T-helper 9 cell (primary cell): ENCODE results near the gene RALGDS.

Experiments
- DNase-seq: peaks from one replicate; pipeline ENCODE4 v3.0.0-alpha.2; 2020

Gene RALGDS

DNA sequence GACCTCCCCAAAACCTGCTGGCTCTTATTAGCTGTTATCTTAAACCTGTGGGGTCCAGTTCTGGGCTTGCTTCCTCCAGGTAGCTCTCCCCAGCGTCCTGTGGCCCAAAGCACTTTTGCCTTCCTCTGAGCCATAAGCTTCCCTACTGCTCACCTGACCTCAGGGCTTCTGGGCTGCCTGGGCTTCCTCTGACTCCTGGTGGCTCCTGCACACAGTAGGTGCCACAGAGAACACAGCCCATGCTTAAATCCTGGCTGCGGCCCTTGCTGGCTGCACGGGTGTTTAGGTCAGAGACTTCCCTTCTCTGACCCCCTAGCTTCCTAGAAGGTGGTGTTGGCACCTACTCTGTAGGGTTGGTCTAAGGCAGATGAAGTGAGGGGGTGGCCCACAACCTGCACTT is 2.5 kb downstream of the RALGDS start:
- DNase-seq: no peak

DNA sequence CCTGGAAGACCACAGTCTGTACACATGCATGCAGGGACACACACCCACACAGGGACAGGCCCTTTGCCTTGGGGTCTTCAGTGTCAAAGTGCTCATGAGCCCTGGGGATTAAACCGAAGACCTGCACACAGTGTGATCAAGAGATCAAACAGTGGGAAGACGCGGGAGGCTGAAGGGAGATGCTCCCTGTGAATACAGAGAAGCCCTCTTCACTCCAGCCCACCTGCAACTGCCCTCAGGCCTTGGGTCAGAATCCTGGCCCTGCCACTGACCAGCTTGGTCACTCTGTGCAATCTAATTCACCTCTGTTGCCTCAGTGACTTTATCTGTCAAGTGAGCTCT is 2.9 kb downstream of the RALGDS start:
- DNase-seq: no peak

DNA sequence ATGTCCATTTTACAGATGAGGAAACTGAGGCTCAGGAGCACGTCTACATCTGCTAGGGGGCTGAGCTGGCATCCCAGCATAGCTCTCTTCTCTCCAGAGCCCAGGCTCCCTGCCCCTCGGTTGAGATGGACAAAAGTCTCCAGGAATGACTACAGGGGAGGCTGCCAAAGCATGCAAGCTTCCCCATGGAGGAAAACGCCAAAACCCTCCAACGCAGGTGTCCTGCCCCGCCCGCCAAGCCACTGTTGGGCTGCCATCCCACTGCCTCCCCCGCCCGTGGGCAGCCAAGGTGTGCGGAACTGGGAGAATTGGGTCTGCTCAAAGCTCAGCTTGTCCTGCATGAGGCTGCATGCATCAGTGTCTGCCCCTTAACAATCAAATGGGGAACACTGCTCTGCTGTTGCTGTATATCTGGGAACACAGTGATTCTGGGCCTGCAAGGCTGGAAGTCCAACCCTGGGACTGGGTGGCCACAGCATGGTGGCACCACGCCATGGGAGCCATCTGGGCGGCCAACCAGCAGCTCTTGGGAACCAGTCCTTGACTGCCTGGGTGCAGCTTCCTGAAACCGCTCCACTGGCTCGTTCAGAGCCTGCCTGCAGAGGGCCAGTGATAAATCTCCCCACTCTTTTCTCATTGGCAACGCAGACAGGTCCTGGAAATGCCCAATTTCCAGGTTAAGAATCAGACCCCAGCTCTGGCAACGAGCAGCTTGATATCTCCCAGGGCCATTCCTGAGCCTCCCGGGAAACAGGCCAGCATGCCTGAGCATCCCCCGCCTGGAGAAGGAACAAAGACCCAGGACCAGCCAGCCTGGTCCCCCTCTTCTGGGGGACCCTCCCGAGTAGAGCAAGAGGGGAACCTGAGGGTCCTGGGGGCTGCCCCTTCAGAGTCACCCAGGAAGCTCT is 3.5 kb downstream of the RALGDS start:
- DNase-seq: no peak

DNA sequence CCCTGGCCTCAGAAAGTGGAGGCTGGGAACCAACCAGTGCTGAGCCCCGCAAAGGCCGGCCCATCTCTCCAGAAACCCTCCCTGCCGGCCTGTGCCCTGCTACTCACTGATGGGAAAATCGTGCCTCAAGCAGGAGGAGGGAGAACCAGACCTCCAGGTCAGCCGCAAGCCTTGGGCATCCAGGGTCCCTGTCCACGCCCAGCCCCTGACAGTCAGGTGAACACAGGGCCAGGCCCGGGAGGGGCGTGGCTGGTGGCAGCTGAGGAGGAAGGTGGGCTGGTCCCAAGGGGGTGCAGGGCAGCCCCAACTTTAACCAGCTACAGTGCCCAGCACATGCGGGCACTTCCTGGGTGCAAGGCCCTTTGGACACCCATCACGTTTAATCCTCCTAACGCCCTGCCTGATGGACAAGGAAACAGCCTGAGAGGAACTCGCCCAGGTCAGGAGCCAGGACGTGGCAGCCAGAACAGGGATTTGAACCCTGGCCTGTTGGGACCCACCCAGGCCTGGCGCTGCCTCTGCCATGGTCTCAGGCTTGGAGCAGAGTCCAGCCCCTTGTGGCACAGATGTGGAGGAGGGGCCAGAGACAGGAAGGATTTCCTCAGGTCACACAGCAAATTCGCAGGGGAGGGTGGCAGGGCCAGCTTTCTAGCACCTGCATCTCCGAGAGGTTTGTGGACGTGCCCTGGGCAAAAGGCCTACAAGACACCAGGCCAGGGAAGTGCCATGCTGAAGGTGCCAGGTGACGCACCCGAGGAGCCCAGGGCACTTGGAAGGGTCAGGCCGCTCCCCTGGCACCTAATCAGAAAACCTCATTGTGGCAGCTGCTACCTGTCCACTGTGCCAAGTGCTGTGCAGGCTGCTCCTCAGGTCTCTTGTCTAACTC is 4.5 kb downstream of the RALGDS start:
- DNase-seq: no peak

DNA sequence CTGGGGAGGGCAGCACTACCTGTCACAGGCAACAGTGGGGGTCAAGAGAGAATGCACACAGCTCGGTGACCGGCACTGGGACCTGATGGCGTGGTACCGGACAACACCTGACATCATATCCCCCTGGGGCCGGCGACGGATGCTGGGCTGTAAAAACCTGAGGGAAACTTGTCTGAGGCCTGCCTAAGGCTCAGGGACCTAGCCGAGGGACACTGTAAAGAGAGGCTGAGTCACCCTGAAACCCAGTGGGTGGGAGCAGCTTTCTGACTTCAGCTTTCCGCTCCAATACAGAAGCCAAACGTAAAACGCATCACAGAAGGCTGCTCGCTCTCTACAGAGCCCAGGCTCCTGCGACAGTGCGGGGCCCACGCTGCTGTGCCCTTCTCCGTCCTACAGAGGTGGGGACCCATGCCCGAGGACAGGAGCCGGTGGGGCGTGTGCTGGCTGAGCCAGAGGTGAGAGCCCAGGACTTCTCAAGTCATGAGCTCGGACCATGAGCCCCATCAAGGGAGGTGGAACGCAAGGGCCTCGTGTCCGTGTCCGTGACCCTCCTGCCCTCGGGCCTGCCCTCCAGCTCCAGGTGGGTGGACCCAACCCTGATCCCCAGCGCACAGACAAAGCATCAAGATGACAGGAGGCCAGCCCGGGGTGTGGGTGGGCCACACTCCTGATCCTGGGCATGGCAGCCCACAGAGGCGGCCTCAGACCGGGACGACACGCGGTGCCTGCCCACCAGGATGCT is 5.3 kb downstream of the RALGDS start:
- DNase-seq: no peak

DNA sequence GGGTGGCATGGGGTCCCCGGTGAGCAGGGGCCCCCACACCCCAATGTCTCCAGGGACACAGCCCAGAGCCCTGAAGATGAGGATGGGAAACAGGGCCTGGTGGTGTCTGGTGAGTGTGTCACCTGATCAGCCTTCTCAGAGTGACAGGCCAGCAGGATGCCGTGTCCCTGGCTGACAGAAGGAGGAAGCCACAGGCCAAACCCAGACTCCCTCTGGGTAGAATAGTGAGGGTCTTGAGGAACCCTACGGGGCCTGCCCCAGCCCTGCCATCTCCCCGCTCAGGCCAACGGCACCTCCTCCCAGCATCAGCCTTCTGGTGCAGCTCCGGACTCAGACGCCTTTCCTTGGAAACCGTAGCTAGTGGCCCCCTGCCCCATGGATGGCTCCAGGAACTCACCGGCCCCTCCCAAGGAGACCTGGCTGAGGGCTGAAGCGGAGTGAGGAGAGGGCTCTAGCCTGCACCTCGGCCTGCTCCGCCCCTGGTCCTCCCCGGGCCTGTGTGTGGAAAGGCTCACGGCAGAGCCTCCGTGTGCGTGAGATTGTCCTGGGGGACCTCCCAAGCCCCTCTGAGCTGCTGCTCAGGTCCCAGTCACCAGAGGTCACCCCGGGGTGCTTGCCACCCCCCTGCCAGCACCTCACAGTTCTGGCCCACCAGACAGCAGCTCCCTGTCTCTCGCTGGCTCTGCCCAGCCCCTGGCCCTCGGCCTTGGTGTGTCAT is 6.0 kb downstream of the RALGDS start:
- DNase-seq: no peak

DNA sequence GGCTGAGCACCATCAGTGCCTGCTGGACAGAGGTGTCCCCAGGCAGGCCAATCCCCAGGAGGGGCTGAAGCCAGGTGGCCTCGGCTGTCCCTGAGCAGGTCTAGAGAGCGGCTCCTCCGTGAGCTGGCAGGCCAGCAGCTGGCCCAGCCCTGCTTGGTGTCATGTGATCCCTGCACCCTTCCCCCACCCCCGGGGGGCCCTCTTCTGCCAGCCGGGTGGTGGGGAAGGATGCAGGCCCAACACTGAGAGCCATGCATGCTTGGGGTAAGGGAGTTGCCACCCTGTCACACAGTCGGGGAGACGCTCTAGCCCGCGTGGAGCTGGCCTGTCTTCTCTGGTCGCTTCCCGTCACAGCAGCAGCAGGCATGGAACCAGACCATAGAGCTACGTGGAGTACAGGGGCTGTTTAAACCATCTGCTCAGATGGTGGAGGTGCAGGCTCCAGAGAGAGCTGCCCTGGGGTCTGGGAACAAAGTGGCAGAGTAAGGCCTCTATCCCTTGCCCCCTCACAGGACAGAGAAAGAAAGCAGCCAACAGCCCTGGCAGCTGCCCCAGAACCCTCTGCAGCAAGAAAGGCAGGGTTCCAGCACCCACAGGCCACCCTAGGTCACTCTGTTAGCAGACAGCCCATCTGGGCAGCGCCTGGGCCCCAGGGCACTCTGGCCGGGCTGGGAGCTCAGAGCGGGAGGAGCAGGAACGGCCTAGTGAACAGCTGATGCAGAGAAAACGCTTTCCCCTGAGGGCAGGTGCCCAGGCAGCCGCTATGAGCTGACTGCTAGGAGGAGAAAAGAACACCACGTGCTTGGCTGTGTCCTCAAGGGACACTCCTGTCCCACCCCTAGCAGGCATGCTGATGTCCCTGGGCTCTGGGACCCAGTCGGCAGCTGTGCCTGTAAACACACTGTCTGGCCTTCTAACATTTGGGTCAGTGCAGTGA is 6.8 kb downstream of the RALGDS start:
- DNase-seq: no peak

DNA sequence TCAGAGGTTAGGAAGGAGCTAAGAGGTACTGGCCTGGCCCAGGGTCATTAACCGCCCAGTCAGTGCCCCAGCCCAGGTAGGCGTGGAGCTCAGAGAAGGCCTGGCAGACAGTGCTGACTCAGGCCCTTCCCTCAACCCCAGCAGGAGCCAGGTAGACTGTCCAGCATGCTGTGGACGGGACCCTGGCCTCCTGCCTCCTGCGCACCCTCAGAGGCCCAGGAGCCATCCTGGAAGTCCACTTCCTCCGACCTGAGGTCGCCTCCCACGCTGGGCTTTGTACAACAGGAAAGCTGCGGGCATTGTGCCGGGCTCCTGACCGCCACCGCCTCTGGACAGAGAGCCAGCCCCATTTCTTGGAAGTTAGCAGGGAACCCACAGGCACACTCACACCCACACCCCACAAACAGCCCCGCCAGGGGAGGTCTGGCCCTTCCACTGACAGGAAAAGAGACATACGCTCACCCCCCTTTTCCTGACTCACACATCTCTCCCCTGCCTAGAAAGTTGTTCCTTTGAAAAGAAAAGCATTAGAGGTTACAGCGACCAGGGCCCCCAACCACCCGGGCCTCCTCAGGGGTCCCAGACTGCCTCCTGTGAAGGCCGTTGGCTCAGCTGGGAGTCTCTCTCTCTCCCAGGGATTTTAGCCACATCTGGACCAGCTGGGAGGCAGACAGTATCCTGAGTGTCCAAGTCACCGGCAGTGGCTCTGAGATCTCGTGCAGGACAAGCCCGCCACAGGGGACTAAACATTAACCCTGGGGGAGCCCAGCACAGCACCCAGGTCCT is 7.7 kb downstream of the RALGDS start:
- no peak for DNase-seq

DNA sequence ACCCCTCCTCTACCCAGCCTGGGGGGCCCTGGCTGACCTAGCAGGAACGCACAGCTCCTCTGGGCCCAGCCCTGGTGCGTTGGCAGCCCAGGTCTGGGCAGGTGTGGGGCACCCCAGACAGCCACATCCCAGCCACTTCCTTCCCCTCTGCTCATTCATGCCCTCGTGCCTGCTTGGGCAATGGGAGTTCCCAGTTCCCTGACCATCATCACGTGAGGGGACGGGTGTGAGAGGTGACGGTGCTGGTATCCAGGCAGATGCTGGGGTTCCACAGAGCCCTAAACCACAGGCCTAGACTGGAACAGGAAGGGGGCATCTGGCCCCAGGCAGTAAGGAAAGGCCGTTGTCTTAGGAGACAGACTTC is 8.4 kb downstream of the RALGDS start:
- DNase-seq: peak; percentile 43

DNA sequence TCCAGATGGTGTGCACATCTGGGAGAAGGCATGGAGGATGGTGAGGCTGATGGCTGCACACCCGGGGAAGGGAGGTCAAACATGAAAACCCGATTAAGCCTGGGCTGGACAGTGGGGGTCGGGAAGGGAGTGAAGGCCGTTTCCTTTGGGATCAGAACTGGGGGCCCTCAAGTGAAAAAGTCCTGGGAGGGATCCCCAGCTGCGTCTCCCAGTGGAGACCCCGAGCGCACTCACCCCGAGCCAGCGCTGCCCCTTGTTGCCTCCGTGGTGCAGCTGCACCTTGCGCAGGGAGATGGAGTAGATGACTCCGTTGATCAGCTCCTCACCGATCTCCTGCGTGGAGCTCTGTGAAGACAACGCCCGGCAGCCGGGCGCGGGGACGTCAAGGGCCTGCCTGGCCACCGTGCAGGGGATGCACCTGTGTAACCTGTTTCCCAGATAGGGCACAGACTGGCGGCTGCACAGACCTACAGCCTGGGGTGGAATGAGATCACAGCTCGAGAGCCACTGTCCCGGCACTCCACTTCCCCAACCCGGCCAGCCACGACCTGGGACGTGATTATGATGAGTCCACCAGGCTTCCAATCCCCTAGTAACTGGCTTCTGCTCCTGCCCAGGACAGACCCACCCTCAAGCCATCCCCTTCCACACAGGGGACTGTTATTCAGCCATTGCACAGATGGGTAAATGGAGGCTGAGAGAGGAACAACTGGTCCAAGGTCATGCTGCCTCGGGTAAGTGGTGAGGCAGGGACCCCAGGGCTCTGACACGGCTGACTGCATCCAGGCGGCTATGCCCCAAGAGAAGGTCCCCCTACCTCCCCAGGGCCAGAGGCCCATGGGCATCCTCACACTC is 9.0 kb downstream of the RALGDS start:
- no peak for DNase-seq

DNA sequence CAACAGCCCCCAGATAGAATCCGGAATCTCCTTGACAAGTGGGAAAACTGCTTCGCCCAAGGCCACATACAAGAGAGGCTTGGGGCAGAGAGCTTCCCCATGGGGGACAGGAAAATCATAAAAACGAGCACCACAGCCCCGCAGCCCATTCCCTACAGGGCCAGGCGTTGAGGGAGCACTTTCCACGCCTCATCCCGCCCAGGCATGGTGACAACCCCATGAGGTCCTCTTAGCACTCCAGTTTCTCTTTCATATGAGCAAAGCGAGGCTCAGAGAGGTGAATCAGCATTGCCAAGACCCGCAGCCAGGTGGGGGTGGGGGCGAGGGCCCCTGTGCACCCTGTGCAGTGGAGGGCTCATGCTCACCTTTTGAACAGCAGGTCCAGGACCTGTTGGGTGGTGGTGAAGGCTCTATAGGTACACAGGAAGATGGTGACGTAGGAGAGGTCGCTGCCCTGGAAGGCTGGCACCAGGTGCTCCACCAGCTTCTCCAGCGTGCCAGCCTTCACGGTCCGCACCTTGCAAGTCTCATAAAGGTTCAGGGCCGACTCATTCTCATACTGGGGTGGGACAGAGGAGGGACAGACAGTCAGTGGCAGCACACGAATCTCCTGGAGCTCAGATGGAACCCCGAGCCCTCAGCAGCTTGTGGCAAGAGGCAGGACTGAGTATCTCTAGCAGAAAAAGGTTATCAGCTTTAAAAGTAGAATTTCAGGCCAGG is 10.9 kb downstream of the RALGDS start:
- DNase-seq: no peak

DNA sequence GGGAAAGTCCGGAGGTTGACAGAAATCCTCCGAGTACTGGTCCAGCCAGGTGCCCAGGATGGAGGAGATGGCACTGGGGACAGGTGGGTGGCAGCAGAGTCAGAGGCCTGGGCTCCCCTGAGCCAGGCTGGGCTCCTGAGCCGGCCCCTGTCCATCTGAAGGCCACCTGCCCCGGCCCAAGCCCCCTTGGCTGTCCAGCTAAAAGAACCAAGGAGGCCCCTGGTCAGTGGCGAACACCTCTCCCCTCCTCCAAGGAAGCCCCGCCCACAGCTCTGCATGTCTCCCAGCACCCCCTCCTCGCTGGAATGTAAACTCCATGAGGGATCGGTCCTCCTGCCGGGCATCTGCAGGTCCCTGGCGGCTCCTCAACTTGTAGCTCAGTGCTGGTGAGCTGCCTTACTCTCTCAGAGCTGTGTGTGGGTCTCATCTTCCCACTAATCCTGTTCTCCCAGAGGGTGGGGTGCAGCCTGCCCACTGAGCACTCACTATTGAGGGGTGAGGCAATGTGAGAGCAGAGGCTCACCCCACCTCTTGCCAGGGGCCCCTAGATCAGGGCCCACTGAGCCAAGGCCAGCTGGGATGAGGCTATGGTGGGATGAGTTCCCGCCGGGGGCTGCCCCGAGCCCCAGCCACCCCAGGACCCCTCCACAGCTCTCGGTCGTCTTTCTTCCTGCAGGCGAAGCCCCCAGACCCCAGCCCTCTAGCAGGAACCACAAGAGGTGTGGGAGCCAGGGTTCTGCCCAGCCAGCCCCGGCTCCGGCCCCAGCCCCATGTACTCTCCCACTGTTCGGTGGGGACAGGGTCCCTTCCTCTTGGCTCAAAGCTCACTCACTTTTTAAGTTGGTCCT is 12.0 kb downstream of the RALGDS start:
- no peak for DNase-seq

DNA sequence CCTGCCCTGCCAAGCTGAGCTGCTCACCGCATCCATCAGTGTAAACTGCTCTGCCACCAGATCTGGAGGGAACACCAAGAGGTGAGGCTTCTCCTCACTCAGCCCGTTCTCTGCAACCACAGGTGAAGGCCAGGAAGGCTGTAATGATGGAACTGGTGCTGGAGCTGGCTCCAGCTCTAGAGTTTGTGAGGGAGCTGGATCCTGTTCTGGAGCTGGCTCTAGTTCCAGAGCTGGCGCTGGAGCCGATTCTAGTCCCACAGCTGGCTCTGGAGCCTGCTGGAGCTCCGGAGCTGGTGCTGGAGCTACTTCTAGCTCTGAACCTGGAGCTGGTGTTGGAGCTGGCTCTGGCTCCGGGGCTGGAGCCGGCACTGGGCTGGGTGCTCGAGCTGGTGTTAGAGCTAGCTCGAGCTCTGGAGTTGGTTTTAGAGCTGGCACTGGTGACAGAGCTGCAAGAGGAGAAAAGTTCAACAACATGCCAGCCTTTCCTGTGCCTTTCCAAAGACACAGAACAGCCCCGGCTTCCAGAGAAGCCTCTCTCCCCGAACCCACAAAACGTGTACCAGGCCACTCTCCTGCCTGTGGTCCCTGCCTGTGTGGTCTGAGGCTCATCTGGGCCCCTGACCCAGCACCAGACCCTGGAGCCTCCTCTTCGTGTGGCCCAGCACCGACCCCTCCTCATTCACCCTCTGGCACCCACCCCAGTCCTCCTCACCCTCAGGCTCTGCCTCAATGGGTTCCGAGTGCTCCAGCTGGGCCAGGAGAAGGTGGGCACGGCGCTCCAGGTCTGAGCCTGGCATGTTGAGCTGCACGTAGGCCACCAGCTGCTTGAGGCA is 12.9 kb downstream of the RALGDS start:
- DNase-seq: no peak

DNA sequence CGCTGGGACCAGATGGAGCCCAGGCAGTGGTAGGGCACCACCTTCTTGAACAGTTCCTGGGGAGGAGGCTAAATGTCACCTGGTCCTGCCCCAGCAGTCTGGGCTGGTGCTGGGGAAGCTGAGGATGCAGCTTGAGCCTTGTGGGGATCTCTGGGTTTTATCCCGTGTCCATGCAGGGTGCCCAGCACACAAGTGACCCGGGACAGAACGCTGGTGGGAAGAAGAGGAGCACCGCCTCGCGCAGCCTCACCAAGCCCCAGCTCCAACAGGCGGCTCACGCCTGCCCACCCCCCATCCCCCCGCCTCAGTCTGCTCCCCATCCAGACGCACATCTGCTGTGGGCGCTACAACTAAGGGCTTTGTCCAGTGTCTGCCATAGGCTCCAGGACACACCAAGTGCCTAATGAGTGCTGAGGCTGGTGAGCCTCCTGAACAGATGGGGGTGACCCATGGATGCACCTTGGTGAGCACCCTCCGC is 13.8 kb downstream of the RALGDS start:
- no peak for DNase-seq

DNA sequence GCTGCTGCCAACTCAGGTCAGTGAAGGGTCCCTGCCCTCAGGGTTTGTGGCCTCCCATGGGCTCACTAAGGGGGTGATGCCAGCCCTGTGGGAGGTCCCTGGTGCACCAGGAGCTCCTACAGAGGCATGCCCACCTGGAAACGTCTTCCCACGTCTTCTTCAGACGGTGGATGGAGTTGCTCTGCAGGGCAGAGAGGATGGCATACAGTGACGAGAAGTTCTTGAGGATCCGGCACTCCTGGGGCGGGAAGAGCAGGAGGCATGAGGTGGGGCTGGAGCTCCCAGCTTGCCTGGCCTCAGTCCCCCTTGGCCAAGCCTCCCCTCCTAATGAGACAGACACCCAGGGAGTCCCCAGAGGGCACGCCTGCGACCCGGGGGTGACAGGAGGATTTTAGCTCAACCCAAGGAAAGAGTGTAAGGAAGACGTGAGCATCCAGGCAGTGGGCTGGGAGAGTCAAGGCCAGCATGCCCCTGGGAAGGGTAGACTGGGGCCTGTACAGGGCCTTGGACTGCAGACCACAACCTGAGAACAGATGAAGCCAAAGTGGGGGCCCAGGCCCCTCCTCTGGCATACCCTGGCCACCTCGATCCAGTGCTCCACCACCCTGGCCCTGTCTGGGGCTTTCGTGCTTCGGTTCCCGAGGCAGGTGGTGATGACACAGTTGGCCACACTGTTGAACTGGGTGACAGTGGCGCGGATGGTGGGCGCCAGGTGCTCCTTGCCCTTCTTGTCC is 14.4 kb downstream of the RALGDS start:
- DNase-seq: no peak

DNA sequence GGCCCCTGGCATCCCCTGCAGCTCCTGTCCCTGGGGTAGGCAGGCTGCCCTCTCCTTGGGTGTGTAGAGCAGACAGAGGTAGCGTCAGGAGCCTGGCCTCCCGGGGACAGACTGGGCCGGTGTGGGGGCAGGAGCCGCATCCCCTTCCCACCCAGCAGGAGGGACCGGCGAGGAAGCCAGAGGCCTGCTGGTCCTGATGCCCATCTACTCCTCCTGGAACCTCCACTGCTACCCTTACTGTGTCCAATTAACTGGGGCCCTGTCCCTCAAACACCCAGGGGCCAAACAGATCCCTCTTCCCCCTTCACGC is 15.6 kb downstream of the RALGDS start:
- no peak for DNase-seq
